Measurements from ENCODE around the gene IMP3.
A peak's percentile ranks its signal among the peaks of the same experiment; 100 is the strongest.

IMP3 gene

GRCh38 chr15:75661100-75661755, 21.2 kb upstream of the IMP3 start:
- peaks cover 5% of the 10 kb centered on the region for H3K4me1 Mint-ChIP-seq (ENCODE audit: low read depth)
- no peak overlapping the region for H3K4me3 Mint-ChIP-seq
- no peaks in the 10 kb centered on the region for H3K27me3 Mint-ChIP-seq (ENCODE audit: low read depth)
- H3K9me3 Mint-ChIP-seq = no peaks in the 10 kb centered on the region
- H3K27ac Mint-ChIP-seq = no peak overlapping the region
- no peaks in the 10 kb centered on the region for H3K36me3 Mint-ChIP-seq (ENCODE audit: low read depth)

GRCh38 chr15:75659928-75660645, 20.1 kb upstream of the IMP3 start:
- Mint-ChIP-seq H3K27ac (no peak overlapping the region), H3K4me3 (no peak overlapping the region), H3K36me3 (ENCODE audit: low read depth) (no peaks in the 10 kb centered on the region), H3K4me1 (ENCODE audit: low read depth) (no peaks in the 10 kb centered on the region), H3K27me3 (ENCODE audit: low read depth) (no peaks in the 10 kb centered on the region), H3K9me3 (no peaks in the 10 kb centered on the region)

- Mint-ChIP-seq H3K4me3 (no peak overlapping the region), H3K27ac (no peak overlapping the region), H3K9me3 (no peaks in the 10 kb centered on the region), H3K4me1 (ENCODE audit: low read depth) (no peaks in the 10 kb centered on the region), H3K27me3 (ENCODE audit: low read depth) (no peaks in the 10 kb centered on the region), H3K36me3 (ENCODE audit: low read depth) (no peaks in the 10 kb centered on the region)
Measured at GRCh38 chr15:75659141-75659771, 19.2 kb upstream of the IMP3 start.

- Mint-ChIP-seq H3K4me1 (ENCODE audit: low read depth) (peaks cover 3% of the 10 kb centered on the region), H3K4me3 (no peak overlapping the region), H3K36me3 (ENCODE audit: low read depth) (no peaks in the 10 kb centered on the region), H3K27ac (no peak overlapping the region), H3K27me3 (ENCODE audit: low read depth) (no peaks in the 10 kb centered on the region), H3K9me3 (no peaks in the 10 kb centered on the region)
Measured at GRCh38 chr15:75656813-75657212, 16.8 kb upstream of the IMP3 start.

- H3K27me3 Mint-ChIP-seq (ENCODE audit: low read depth) = no peaks in the 10 kb centered on the region
- H3K4me1 Mint-ChIP-seq (ENCODE audit: low read depth) = peaks cover 6% of the 10 kb centered on the region
- no peaks in the 10 kb centered on the region for H3K9me3 Mint-ChIP-seq
- H3K36me3 Mint-ChIP-seq (ENCODE audit: low read depth) = no peaks in the 10 kb centered on the region
- no peak overlapping the region for H3K27ac Mint-ChIP-seq
- no peak overlapping the region for H3K4me3 Mint-ChIP-seq
Measured at GRCh38 chr15:75656331-75656730, 16.3 kb upstream of the IMP3 start.

GRCh38 chr15:75655931-75656330, 15.9 kb upstream of the IMP3 start:
- Mint-ChIP-seq H3K9me3 (no peaks in the 10 kb centered on the region), H3K27me3 (ENCODE audit: low read depth) (no peaks in the 10 kb centered on the region), H3K4me3 (no peak overlapping the region), H3K36me3 (ENCODE audit: low read depth) (no peaks in the 10 kb centered on the region), H3K4me1 (ENCODE audit: low read depth) (peaks cover 10% of the 10 kb centered on the region), H3K27ac (no peak overlapping the region)

- no peaks in the 10 kb centered on the region for H3K27me3 Mint-ChIP-seq (ENCODE audit: low read depth)
- H3K27ac Mint-ChIP-seq = no peak overlapping the region
- no peaks in the 10 kb centered on the region for H3K36me3 Mint-ChIP-seq (ENCODE audit: low read depth)
- H3K4me3 Mint-ChIP-seq = no peak overlapping the region
- peaks cover 18% of the 10 kb centered on the region for H3K4me1 Mint-ChIP-seq (ENCODE audit: low read depth)
- H3K9me3 Mint-ChIP-seq = no peaks in the 10 kb centered on the region
Measured at GRCh38 chr15:75654201-75654907, 14.3 kb upstream of the IMP3 start.

GRCh38 chr15:75653347-75653913, 13.4 kb upstream of the IMP3 start:
- H3K36me3 Mint-ChIP-seq (ENCODE audit: low read depth) = no peaks in the 10 kb centered on the region
- no peaks in the 10 kb centered on the region for H3K27me3 Mint-ChIP-seq (ENCODE audit: low read depth)
- no peak overlapping the region for H3K4me3 Mint-ChIP-seq
- no peak overlapping the region for H3K27ac Mint-ChIP-seq
- H3K4me1 Mint-ChIP-seq (ENCODE audit: low read depth) = peaks cover 18% of the 10 kb centered on the region
- no peaks in the 10 kb centered on the region for H3K9me3 Mint-ChIP-seq

GRCh38 chr15:75651810-75652543, 12.0 kb upstream of the IMP3 start:
- no peaks in the 10 kb centered on the region for H3K9me3 Mint-ChIP-seq
- peak overlapping the region; percentile 14 for H3K4me3 Mint-ChIP-seq
- peak overlapping the region; percentile 22 for H3K27ac Mint-ChIP-seq
- H3K4me1 Mint-ChIP-seq (ENCODE audit: low read depth) = peaks cover 20% of the 10 kb centered on the region
- no peaks in the 10 kb centered on the region for H3K27me3 Mint-ChIP-seq (ENCODE audit: low read depth)
- H3K36me3 Mint-ChIP-seq (ENCODE audit: low read depth) = no peaks in the 10 kb centered on the region

- peaks cover 24% of the 10 kb centered on the region for H3K4me1 Mint-ChIP-seq (ENCODE audit: low read depth)
- H3K36me3 Mint-ChIP-seq (ENCODE audit: low read depth) = no peaks in the 10 kb centered on the region
- no peak overlapping the region for H3K4me3 Mint-ChIP-seq
- no peaks in the 10 kb centered on the region for H3K9me3 Mint-ChIP-seq
- H3K27me3 Mint-ChIP-seq (ENCODE audit: low read depth) = no peaks in the 10 kb centered on the region
- H3K27ac Mint-ChIP-seq = peak overlapping the region; percentile 2
Measured at GRCh38 chr15:75650908-75651809, 11.1 kb upstream of the IMP3 start.

GRCh38 chr15:75649848-75650247, 9.8 kb upstream of the IMP3 start:
- H3K4me1 Mint-ChIP-seq (ENCODE audit: low read depth) = peaks cover 24% of the 10 kb centered on the region
- H3K9me3 Mint-ChIP-seq = no peaks in the 10 kb centered on the region
- H3K27me3 Mint-ChIP-seq (ENCODE audit: low read depth) = no peaks in the 10 kb centered on the region
- H3K4me3 Mint-ChIP-seq = peak overlapping the region; percentile 48
- H3K36me3 Mint-ChIP-seq (ENCODE audit: low read depth) = no peaks in the 10 kb centered on the region
- H3K27ac Mint-ChIP-seq = no peak overlapping the region

GRCh38 chr15:75649045-75649761, 9.2 kb upstream of the IMP3 start:
- H3K4me3 Mint-ChIP-seq = peak overlapping the region; percentile 75
- peaks cover 3% of the 10 kb centered on the region for H3K27me3 Mint-ChIP-seq (ENCODE audit: low read depth)
- no peaks in the 10 kb centered on the region for H3K36me3 Mint-ChIP-seq (ENCODE audit: low read depth)
- H3K4me1 Mint-ChIP-seq (ENCODE audit: low read depth) = peaks cover 24% of the 10 kb centered on the region
- no peaks in the 10 kb centered on the region for H3K9me3 Mint-ChIP-seq
- H3K27ac Mint-ChIP-seq = no peak overlapping the region
